IPS-18a (cell line): ENCODE measurements around the gene DDX43.
"Not testable (repeated sequence)": the region's sequence is repeated elsewhere in the genome, so short reads cannot be mapped to it uniquely, and the experiment has no call there.

Experiments
- H3K27ac ChIP-seq: one replicate; pipeline ENCODE4 v1.5.1; 2013; ENCODE audit warnings: low read length
- H3K27me3 ChIP-seq: one replicate; pipeline ENCODE4 v1.6.1; 2013; ENCODE audit warnings: mild to moderate bottlenecking, low read length; ENCODE audit not compliant: control insufficient read depth, insufficient read depth
- H3K36me3 ChIP-seq: one replicate; pipeline ENCODE4 v1.6.1; 2013; ENCODE audit warnings: low read depth, low read length; ENCODE audit not compliant: control insufficient read depth
- H3K4me1 ChIP-seq: one replicate; pipeline ENCODE4 v1.6.1; 2013; ENCODE audit warnings: low read depth, low read length; ENCODE audit not compliant: control insufficient read depth
- H3K4me3 ChIP-seq: one replicate; pipeline ENCODE4 v1.5.1; 2013; ENCODE audit warnings: low read length
- H3K9ac ChIP-seq: one replicate; pipeline ENCODE4 v1.6.1; 2013; ENCODE audit warnings: mild to moderate bottlenecking, low read length, moderate library complexity
- H3K9me3 ChIP-seq: one replicate; pipeline ENCODE4 v1.6.1; 2013; ENCODE audit warnings: low read depth, low read length; ENCODE audit not compliant: control insufficient read depth

DDX43 gene

GRCh38 chr6:73368675-73369074, 26.0 kb upstream of the DDX43 start:
- Histone ChIP-seq H3K9ac (no peak overlapping the region), H3K36me3 (no peaks in the 10 kb centered on the region), H3K4me1 (peaks cover 5% of the 10 kb centered on the region), H3K27me3 (no peaks in the 10 kb centered on the region), H3K4me3 (no peak overlapping the region), H3K9me3 (no peaks in the 10 kb centered on the region), H3K27ac (no peak overlapping the region)

GRCh38 chr6:73369157-73369556, 25.5 kb upstream of the DDX43 start:
- no peaks in the 10 kb centered on the region for H3K36me3 ChIP-seq
- peaks cover 5% of the 10 kb centered on the region for H3K4me1 ChIP-seq
- H3K9me3 ChIP-seq = no peaks in the 10 kb centered on the region
- H3K27ac ChIP-seq = no peak overlapping the region
- H3K27me3 ChIP-seq = no peaks in the 10 kb centered on the region
- no peak overlapping the region for H3K9ac ChIP-seq
- H3K4me3 ChIP-seq = no peak overlapping the region

GRCh38 chr6:73369563-73369962, 25.1 kb upstream of the DDX43 start, which contains the start of gene OOEP:
TSS of gene OOEP (minus strand) at chr6:73369897. CDS start at chr6:73369792, 105 bp downstream.
- H3K27me3 ChIP-seq = no peaks in the 10 kb centered on the region
- no peaks in the 10 kb centered on the region for H3K36me3 ChIP-seq
- H3K9me3 ChIP-seq = no peaks in the 10 kb centered on the region
- no peak within 1 kb of the TSS for H3K4me3 ChIP-seq
- peaks cover 5% of the 10 kb centered on the region for H3K4me1 ChIP-seq
- H3K27ac ChIP-seq = no peak within 1 kb of the TSS
- H3K9ac ChIP-seq = no peak within 1 kb of the TSS

GRCh38 chr6:73371984-73372383, 22.6 kb upstream of the DDX43 start:
- no peaks in the 10 kb centered on the region for H3K27me3 ChIP-seq
- H3K4me1 ChIP-seq = peaks cover 5% of the 10 kb centered on the region
- H3K9me3 ChIP-seq = no peaks in the 10 kb centered on the region

GRCh38 chr6:73372516-73372915, 22.1 kb upstream of the DDX43 start:
- Histone ChIP-seq H3K4me1 (peaks cover 5% of the 10 kb centered on the region), H3K4me3 (no peak overlapping the region), H3K36me3 (no peaks in the 10 kb centered on the region), H3K27me3 (no peaks in the 10 kb centered on the region), H3K9ac (no peak overlapping the region), H3K9me3 (no peaks in the 10 kb centered on the region), H3K27ac (no peak overlapping the region)

More at GRCh38 chr6:73371984-73372383, 22.6 kb upstream of the DDX43 start:
- H3K9ac ChIP-seq = no peak overlapping the region
- no peaks in the 10 kb centered on the region for H3K36me3 ChIP-seq
- no peak overlapping the region for H3K27ac ChIP-seq
- no peak overlapping the region for H3K4me3 ChIP-seq

GRCh38 chr6:73375216-73375615, 19.4 kb upstream of the DDX43 start:
- Histone ChIP-seq H3K36me3 (no peaks in the 10 kb centered on the region), H3K27me3 (no peaks in the 10 kb centered on the region), H3K4me3 (no peak overlapping the region), H3K9ac (no peak overlapping the region), H3K4me1 (no peaks in the 10 kb centered on the region), H3K9me3 (no peaks in the 10 kb centered on the region), H3K27ac (no peak overlapping the region)

- Histone ChIP-seq H3K27ac (no peak overlapping the region), H3K9me3 (no peaks in the 10 kb centered on the region), H3K36me3 (no peaks in the 10 kb centered on the region), H3K4me3 (no peak overlapping the region), H3K4me1 (no peaks in the 10 kb centered on the region), H3K27me3 (no peaks in the 10 kb centered on the region), H3K9ac (no peak overlapping the region)
Measured at GRCh38 chr6:73377225-73377624, 17.4 kb upstream of the DDX43 start.

GRCh38 chr6:73381531-73381930, 13.1 kb upstream of the DDX43 start:
- H3K36me3 ChIP-seq, H3K9ac ChIP-seq, H3K4me3 ChIP-seq, H3K27me3 ChIP-seq, H3K9me3 ChIP-seq, H3K4me1 ChIP-seq, H3K27ac ChIP-seq: not testable (repeated sequence)

GRCh38 chr6:73382462-73383113, 12.0 kb upstream of the DDX43 start:
- no peak overlapping the region for H3K4me3 ChIP-seq
- no peak overlapping the region for H3K9ac ChIP-seq
- H3K36me3 ChIP-seq = no peaks in the 10 kb centered on the region
- no peaks in the 10 kb centered on the region for H3K27me3 ChIP-seq
- H3K27ac ChIP-seq = no peak overlapping the region
- no peaks in the 10 kb centered on the region for H3K4me1 ChIP-seq
- H3K9me3 ChIP-seq = no peaks in the 10 kb centered on the region

- Histone ChIP-seq H3K9me3 (no peaks in the 10 kb centered on the region), H3K27ac (no peak overlapping the region), H3K27me3 (no peaks in the 10 kb centered on the region), H3K36me3 (no peaks in the 10 kb centered on the region), H3K4me1 (peaks cover 7% of the 10 kb centered on the region), H3K4me3 (peak overlapping the region; percentile 76), H3K9ac (peak overlapping the region; percentile 70)
Measured at GRCh38 chr6:73388433-73388799, 6.2 kb upstream of the DDX43 start.

GRCh38 chr6:73388800-73389512, 5.7 kb upstream of the DDX43 start:
- Histone ChIP-seq H3K9ac (peak overlapping the region; percentile 70), H3K4me1 (peaks cover 7% of the 10 kb centered on the region), H3K36me3 (no peaks in the 10 kb centered on the region), H3K4me3 (peak overlapping the region; percentile 76), H3K9me3 (no peaks in the 10 kb centered on the region), H3K27ac (peak overlapping the region; percentile 56), H3K27me3 (no peaks in the 10 kb centered on the region)

- no peaks in the 10 kb centered on the region for H3K27me3 ChIP-seq
- H3K9ac ChIP-seq = no peak overlapping the region
- peaks cover 7% of the 10 kb centered on the region for H3K4me1 ChIP-seq
- no peak overlapping the region for H3K4me3 ChIP-seq
- no peaks in the 10 kb centered on the region for H3K9me3 ChIP-seq
- H3K36me3 ChIP-seq = no peaks in the 10 kb centered on the region
- no peak overlapping the region for H3K27ac ChIP-seq
Measured at GRCh38 chr6:73389854-73390253, 4.8 kb upstream of the DDX43 start.
